Transverse colon (tissue), 4 donors: ENCODE results near the gene RAP1GAP2. TPM values are rescaled to one million over a fixed set of nuclear protein-coding genes. Genes with fewer than 3 reads are reported as not detected.

Experiments used
- DNase-seq: peaks from one replicate; pipeline ENCODE4 v3.0.0-alpha.2; 2019
- H3K27ac ChIP-seq, 4 donors: fragments of 200-600 bp; sonication (generic); 2 replicates each; pipeline ENCODE4 v1.5.1; 2016 to 2018; ENCODE audit warnings: inconsistent platforms in 4 of 4
- H3K27me3 ChIP-seq: fragments of 200-600 bp; sonication (generic); 2 replicates; pipeline ENCODE4 v1.5.1; 2017; ENCODE audit warnings: inconsistent platforms
- H3K36me3 ChIP-seq, 4 donors: fragments of 200-600 bp; sonication (generic); 2 replicates each; pipeline ENCODE4 v1.5.1; 2017 to 2019; ENCODE audit warnings: inconsistent platforms in 4 of 4
- H3K4me1 ChIP-seq, 4 donors: fragments of 200-600 bp; sonication (generic); 2 replicates each; pipeline ENCODE4 v1.5.1; 2017 to 2020; ENCODE audit warnings: inconsistent platforms in 4 of 4
- H3K4me3 ChIP-seq, 4 donors: fragments of 200-600 bp; sonication (generic); 1 replicate in 1 of 4; 2 replicates in 3 of 4; pipeline versions ENCODE4 v1.5.1 to v1.6.1; 2017 to 2019; ENCODE audit warnings: inconsistent platforms in 4 of 4
- H3K9me3 ChIP-seq, 2 donors: fragments of 200-600 bp; sonication (generic); 2 replicates each; pipeline ENCODE4 v1.5.1; 2017 to 2019; ENCODE audit warnings: inconsistent platforms in 2 of 2
- EP300 ChIP-seq: sonication (generic); formaldehyde crosslinking; IDR thresholded peaks from one replicate; pipeline ENCODE4 v1.6.1; 2017; ENCODE audit warnings: antibody characterized with exemption, low read depth
- POLR2A ChIP-seq: fragments of 450-650 bp; IDR thresholded peaks from one replicate; pipeline ENCODE4 v1.6.1; 2016; ENCODE audit warnings: antibody characterized with exemption, mild to moderate bottlenecking, moderate library complexity
- POLR2AphosphoS5 ChIP-seq, 3 donors: sonication (generic); formaldehyde crosslinking; IDR thresholded peaks; one replicate each; pipeline ENCODE4 v1.6.1; 2016; ENCODE audit warnings: antibody characterized with exemption in 3 of 3
- WGBS, 2 donors: methylation state at CpG; one replicate each; pipeline ENCODE4 v1.1.5; 2018; ENCODE audit warnings: low coverage in 1 of 2; 5-methylcytosine and 5-hydroxymethylcytosine counted together
- in situ Hi-C, 4 donors: fragments of 200-750 bp; cut with MboI; loops; one replicate each; pipeline versions ENCODE4 v1.15.0 to v1.15.1; 2017; ENCODE audit warnings: low sequenced_read_pairs in 3 of 4, low pct_ligation_motif_present in 1 of 4, low pct_unique_long_range_greater_than_20kb in 1 of 4
- intact Hi-C: fragments of 100-400 bp; cut with DNase I; formaldehyde crosslinking; loops from one replicate; pipeline ENCODE4 v1.15.1; 2023; ENCODE audit warnings: low total_unique reads
- total RNA-seq, 4 donors: library from RNA; depleted of rRNA; stranded (reverse); fragments of >200 nt; gene quantifications; one replicate each; pipeline ENCODE4 v1.1.0, GENCODE V29; 2016
- TF ChIP-seq, protein P1 (sequence below), 5 experiments: fragments of 200-600 bp in 3 of 5; fragments of 450-650 bp in 2 of 5; sonication (generic) in 3 of 5; IDR thresholded peaks; 1 replicate in 2 of 5; 2 replicates in 3 of 5; pipeline ENCODE4 v1.5.1; 2016 to 2017; ENCODE audit warnings: antibody characterized with exemption in 5 of 5, inconsistent platforms in 3 of 5, mild to moderate bottlenecking in 2 of 5, moderate library complexity in 1 of 5

RAP1GAP2 gene
- total RNA-seq, 4 donors from 2014 or later: 23.0 to 39.6 (median 33.9) TPM

DNA sequence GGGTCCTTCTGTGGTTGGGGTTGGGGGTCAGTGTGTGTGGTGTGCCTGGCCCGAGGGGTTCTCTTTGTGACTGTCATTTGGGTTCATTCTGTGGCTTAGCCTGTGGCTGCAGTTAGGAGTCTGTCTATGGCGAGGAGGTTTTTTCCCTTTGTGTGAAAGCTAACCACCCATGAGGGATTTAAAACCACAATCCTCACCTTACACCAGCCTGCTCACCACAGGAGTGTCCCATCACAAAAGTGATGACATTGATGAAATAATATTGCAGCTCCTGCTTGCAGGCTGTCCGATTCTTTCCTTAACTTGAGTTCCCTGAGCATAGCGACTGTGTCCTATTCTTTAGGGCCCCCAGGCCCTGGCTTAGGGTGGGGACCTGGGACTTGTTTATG, 113.6 kb downstream of the RAP1GAP2 start:
- H3K9me3 ChIP-seq: no peaks in the 10 kb centered on the region
- intact Hi-C loops: no loop called here
- no peak overlapping the region for H3K4me3 ChIP-seq
- in situ Hi-C loops: no loop called here
- no peaks in the 10 kb centered on the region for H3K36me3 ChIP-seq
- H3K27me3 ChIP-seq: no peaks in the 10 kb centered on the region
- no peak for DNase-seq
- WGBS, 2 donors: 63 to 90% methylated on average over 2 to 4 of the region's 4 CpGs
- H3K27ac ChIP-seq: peak overlapping the region in 3 of 4 donors; percentile 2 to 44 (median 13)
- no peaks in the 10 kb centered on the region for H3K4me1 ChIP-seq
- TF ChIP-seq POLR2A: no peak
- no peak for TF ChIP-seq EP300
- TF ChIP-seq POLR2AphosphoS5 (IDR thresholded peaks at IDR 0.05): no peak
- TF ChIP-seq, protein P1, sequence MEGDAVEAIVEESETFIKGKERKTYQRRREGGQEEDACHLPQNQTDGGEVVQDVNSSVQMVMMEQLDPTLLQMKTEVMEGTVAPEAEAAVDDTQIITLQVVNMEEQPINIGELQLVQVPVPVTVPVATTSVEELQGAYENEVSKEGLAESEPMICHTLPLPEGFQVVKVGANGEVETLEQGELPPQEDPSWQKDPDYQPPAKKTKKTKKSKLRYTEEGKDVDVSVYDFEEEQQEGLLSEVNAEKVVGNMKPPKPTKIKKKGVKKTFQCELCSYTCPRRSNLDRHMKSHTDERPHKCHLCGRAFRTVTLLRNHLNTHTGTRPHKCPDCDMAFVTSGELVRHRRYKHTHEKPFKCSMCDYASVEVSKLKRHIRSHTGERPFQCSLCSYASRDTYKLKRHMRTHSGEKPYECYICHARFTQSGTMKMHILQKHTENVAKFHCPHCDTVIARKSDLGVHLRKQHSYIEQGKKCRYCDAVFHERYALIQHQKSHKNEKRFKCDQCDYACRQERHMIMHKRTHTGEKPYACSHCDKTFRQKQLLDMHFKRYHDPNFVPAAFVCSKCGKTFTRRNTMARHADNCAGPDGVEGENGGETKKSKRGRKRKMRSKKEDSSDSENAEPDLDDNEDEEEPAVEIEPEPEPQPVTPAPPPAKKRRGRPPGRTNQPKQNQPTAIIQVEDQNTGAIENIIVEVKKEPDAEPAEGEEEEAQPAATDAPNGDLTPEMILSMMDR (IDR thresholded peaks at IDR 0.05): no peak

- 69 to 73% methylated on average over 3 to 19 of the region's 19 CpGs for WGBS, 2 donors
- DNase-seq: no peak
- TF ChIP-seq, protein P1 (IDR thresholded peaks at IDR 0.05): no peak
- TF ChIP-seq POLR2AphosphoS5 (IDR thresholded peaks at IDR 0.05): no peak
- no peak for TF ChIP-seq POLR2A
- no peak for TF ChIP-seq EP300
- no peak overlapping the region for H3K27ac ChIP-seq
- H3K9me3 ChIP-seq: no peaks in the 10 kb centered on the region
- no peaks in the 10 kb centered on the region for H3K36me3 ChIP-seq
- H3K4me1 ChIP-seq: no peaks in the 10 kb centered on the region
- intact Hi-C loops (no loop called here), in situ Hi-C loops (no loop called here)
- H3K4me3 ChIP-seq: no peak overlapping the region
- H3K27me3 ChIP-seq: no peaks in the 10 kb centered on the region
Observed at GRCh38 chr17:2911035-2911754, 115.0 kb downstream of the RAP1GAP2 start.

GRCh38 chr17:2911755-2912111, 115.5 kb downstream of the RAP1GAP2 start:
- no peak for DNase-seq
- 73 to 80% methylated on average over 1 to 10 of the region's 10 CpGs for WGBS, 2 donors
- H3K27ac ChIP-seq: no peak overlapping the region
- H3K9me3 ChIP-seq: no peaks in the 10 kb centered on the region
- no peaks in the 10 kb centered on the region for H3K4me1 ChIP-seq
- no peak for TF ChIP-seq POLR2AphosphoS5 (IDR thresholded peaks at IDR 0.05)
- no peak for TF ChIP-seq EP300
- TF ChIP-seq POLR2A: no peak
- TF ChIP-seq, protein P1 (IDR thresholded peaks at IDR 0.05): no peak
- no peaks in the 10 kb centered on the region for H3K36me3 ChIP-seq
- in situ Hi-C loops (no loop called here), intact Hi-C loops (no loop called here)
- H3K4me3 ChIP-seq: no peak overlapping the region
- no peaks in the 10 kb centered on the region for H3K27me3 ChIP-seq

DNA sequence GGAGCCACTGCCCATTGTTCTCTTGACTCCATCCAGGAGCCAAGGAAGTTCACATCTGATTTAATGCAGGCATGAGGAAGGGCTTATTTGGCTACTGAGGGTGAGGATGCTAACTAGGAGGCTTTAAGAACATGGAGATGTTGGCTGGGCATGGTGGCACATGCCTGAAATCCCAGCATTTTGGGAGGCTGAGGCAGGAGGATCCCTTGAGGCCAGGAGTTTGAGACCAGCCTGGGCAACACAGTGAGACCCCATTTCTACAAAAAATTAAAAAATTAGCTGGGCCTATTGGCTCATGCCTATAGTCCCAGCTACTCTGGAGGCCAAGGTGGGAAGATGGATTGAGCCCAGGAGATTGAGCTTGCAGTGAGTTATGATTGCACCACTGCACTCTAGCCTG, 116.5 kb downstream of the RAP1GAP2 start:
- H3K36me3 ChIP-seq: no peaks in the 10 kb centered on the region
- no peak for DNase-seq
- in situ Hi-C loops: no loop called here
- no peaks in the 10 kb centered on the region for H3K27me3 ChIP-seq
- no peaks in the 10 kb centered on the region for H3K4me1 ChIP-seq
- no peak overlapping the region for H3K27ac ChIP-seq
- H3K9me3 ChIP-seq: no peaks in the 10 kb centered on the region
- H3K4me3 ChIP-seq: no peak overlapping the region
- intact Hi-C loops: no loop called here
- TF ChIP-seq POLR2A (no peak), POLR2AphosphoS5 (IDR thresholded peaks at IDR 0.05) (no peak), EP300 (no peak)
- TF ChIP-seq, protein P1 (IDR thresholded peaks at IDR 0.05): no peak
